ENCODE results near the gene CASTOR1. TPM values are rescaled to one million over a fixed set of nuclear protein-coding genes. Genes with fewer than 3 reads are reported as not detected.
A peak's percentile ranks its signal among the peaks of the same experiment; 100 is the strongest.

CASTOR1 gene
- total RNA-seq, 2 donors from 2014 or later, result 19.2 to 19.5 TPM

DNA sequence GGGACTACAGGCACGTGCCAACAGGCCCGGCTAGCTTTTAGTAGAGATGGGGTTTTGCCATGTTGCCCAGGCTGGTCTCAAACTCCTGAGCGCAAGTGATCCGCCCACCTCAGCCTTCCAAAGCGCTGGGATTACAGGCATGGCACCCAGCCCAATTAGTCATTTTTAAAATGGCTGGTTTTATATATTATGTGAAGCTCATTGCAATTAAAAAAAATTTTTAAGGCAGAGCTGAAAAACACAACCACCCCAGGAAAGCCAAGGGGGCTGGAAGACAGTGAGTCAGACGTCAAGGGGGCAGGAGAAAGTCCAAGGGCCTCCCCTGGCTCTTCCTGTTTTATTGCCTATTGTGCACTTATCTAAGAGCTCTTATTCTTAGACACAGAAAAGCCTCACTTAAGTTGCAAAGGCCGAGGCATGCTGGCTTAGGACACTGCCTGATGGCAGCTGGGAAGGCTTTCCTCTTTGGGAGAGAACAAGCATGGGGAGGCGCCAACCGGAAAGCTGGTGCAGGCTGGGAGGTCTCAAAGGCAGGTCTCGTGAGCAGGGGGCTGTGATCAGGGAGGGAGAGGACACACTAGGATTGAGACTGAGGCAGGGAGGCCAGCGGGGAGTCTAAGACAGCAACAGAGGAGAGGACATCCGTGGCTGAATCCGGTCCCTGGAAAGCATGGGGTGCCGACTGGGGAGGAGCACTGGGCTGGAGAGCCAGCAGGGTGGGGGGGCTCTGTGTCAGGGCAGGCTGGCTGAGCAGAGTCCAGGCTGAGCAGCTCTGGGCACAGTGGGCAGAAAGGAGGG, 11.6 kb downstream of the CASTOR1 start:
- Mint-ChIP-seq H3K36me3 (ENCODE audit: low read depth) (no peaks in the 10 kb centered on the region), H3K9me3 (no peaks in the 10 kb centered on the region), H3K4me1 (peaks cover 4% of the 10 kb centered on the region), H3K4me3 (no peak overlapping the region), H3K27me3 (ENCODE audit: insufficient read depth) (no peaks in the 10 kb centered on the region), H3K27ac (peak overlapping the region; percentile 50)
- Histone ChIP-seq H3K4me1 (ENCODE audit: control insufficient read depth, insufficient read depth, low read length) (no peaks in the 10 kb centered on the region), H3K36me3 (ENCODE audit: control insufficient read depth, insufficient read depth, low read length) (no peaks in the 10 kb centered on the region), H3K4me3 (ENCODE audit: low read length) (no peak overlapping the region), H3K9ac (ENCODE audit: extremely low read depth, low read length, poor library complexity, severe bottlenecking) (no peak overlapping the region), H3K27ac (ENCODE audit: low read depth, low read length) (peak overlapping the region; percentile 47), H3K27me3 (ENCODE audit: control insufficient read depth, insufficient read depth, low read length, poor library complexity, severe bottlenecking) (no peaks in the 10 kb centered on the region), H3K9me3 (ENCODE audit: control insufficient read depth, low read length) (no peaks in the 10 kb centered on the region)
- DNase-seq, result no peak
- WGBS, 2 experiments (ENCODE audit: insufficient coverage in 1 of 2, insufficient read length in 1 of 2), result 74 to 81% methylated on average over 12 to 14 of the region's 14 CpGs
- TF ChIP-seq, protein P1, sequence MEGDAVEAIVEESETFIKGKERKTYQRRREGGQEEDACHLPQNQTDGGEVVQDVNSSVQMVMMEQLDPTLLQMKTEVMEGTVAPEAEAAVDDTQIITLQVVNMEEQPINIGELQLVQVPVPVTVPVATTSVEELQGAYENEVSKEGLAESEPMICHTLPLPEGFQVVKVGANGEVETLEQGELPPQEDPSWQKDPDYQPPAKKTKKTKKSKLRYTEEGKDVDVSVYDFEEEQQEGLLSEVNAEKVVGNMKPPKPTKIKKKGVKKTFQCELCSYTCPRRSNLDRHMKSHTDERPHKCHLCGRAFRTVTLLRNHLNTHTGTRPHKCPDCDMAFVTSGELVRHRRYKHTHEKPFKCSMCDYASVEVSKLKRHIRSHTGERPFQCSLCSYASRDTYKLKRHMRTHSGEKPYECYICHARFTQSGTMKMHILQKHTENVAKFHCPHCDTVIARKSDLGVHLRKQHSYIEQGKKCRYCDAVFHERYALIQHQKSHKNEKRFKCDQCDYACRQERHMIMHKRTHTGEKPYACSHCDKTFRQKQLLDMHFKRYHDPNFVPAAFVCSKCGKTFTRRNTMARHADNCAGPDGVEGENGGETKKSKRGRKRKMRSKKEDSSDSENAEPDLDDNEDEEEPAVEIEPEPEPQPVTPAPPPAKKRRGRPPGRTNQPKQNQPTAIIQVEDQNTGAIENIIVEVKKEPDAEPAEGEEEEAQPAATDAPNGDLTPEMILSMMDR (conservative IDR thresholded peaks at IDR 0.05), result no peak

DNA sequence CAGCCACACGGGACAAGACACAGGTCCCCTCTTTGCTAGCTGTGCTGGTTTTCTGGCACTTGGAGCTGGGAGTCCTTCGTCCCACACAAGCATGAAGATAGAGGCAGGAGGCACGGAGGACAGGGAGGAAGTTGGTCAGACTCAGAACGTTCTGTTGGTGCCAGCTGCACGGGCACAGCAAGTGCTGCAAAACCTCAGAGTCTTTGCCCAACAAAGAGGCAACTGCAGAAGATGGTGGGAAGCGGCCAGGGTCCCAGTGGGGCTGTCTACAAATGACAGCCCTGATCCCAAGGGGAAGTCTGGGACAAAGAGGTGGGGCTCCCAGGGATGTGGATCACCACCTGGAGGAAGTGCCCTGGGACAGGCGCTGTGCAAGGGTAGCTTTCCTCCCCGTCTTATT, 13.3 kb downstream of the CASTOR1 start:
- no peaks in the 10 kb centered on the region for H3K9me3 ChIP-seq (ENCODE audit: control insufficient read depth, low read length)
- H3K4me1 Mint-ChIP-seq, result peaks cover 4% of the 10 kb centered on the region
- no peak overlapping the region for H3K27ac Mint-ChIP-seq
- TF ChIP-seq, protein P1 (conservative IDR thresholded peaks at IDR 0.05), result no peak
- no peak overlapping the region for H3K4me3 ChIP-seq (ENCODE audit: low read length)
- no peaks in the 10 kb centered on the region for H3K36me3 Mint-ChIP-seq (ENCODE audit: low read depth)
- no peak overlapping the region for H3K4me3 Mint-ChIP-seq
- no peaks in the 10 kb centered on the region for H3K27me3 ChIP-seq (ENCODE audit: control insufficient read depth, insufficient read depth, low read length, poor library complexity, severe bottlenecking)
- no peak overlapping the region for H3K9ac ChIP-seq (ENCODE audit: extremely low read depth, low read length, poor library complexity, severe bottlenecking)
- H3K9me3 Mint-ChIP-seq, result no peaks in the 10 kb centered on the region
- no peaks in the 10 kb centered on the region for H3K36me3 ChIP-seq (ENCODE audit: control insufficient read depth, insufficient read depth, low read length)
- no peak for DNase-seq
- H3K27me3 Mint-ChIP-seq (ENCODE audit: insufficient read depth), result no peaks in the 10 kb centered on the region
- H3K4me1 ChIP-seq (ENCODE audit: control insufficient read depth, insufficient read depth, low read length), result no peaks in the 10 kb centered on the region
- 90 to 96% methylated on average over 8 of the region's 8 CpGs for WGBS, 2 experiments (ENCODE audit: insufficient coverage in 1 of 2, insufficient read length in 1 of 2)
- H3K27ac ChIP-seq (ENCODE audit: low read depth, low read length), result no peak overlapping the region

DNA sequence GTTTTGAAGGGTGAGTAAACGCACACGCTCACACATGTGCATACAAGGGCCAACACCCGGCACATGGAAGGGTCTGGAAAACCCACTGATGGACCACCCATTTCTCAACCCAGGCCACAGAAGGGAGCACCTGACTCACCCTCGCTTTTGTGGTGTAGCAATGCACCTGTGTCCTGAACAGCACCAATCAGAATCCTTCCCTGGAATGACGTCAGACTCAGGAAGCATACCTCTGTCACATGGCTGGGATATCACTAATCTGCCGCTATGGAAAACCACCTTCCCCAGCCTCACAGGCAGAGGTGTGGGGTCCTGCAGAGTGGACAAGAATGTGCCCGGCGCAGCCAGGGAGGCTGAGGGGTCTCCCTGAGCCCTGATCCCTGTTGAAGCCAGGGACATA, 13.7 kb downstream of the CASTOR1 start:
- no peaks in the 10 kb centered on the region for H3K27me3 ChIP-seq (ENCODE audit: control insufficient read depth, insufficient read depth, low read length, poor library complexity, severe bottlenecking)
- 89 to 92% methylated on average over 6 to 8 of the region's 8 CpGs for WGBS, 2 experiments (ENCODE audit: insufficient coverage in 1 of 2, insufficient read length in 1 of 2)
- H3K27ac Mint-ChIP-seq, result no peak overlapping the region
- H3K36me3 ChIP-seq (ENCODE audit: control insufficient read depth, insufficient read depth, low read length), result no peaks in the 10 kb centered on the region
- H3K9me3 Mint-ChIP-seq, result no peaks in the 10 kb centered on the region
- no peak overlapping the region for H3K9ac ChIP-seq (ENCODE audit: extremely low read depth, low read length, poor library complexity, severe bottlenecking)
- H3K36me3 Mint-ChIP-seq (ENCODE audit: low read depth), result no peaks in the 10 kb centered on the region
- H3K4me3 Mint-ChIP-seq, result no peak overlapping the region
- no peaks in the 10 kb centered on the region for H3K27me3 Mint-ChIP-seq (ENCODE audit: insufficient read depth)
- no peaks in the 10 kb centered on the region for H3K4me1 ChIP-seq (ENCODE audit: control insufficient read depth, insufficient read depth, low read length)
- no peak for DNase-seq
- H3K4me1 Mint-ChIP-seq, result peaks cover 4% of the 10 kb centered on the region
- no peaks in the 10 kb centered on the region for H3K9me3 ChIP-seq (ENCODE audit: control insufficient read depth, low read length)
- no peak overlapping the region for H3K4me3 ChIP-seq (ENCODE audit: low read length)
- TF ChIP-seq, protein P1 (conservative IDR thresholded peaks at IDR 0.05), result no peak
- H3K27ac ChIP-seq (ENCODE audit: low read depth, low read length), result no peak overlapping the region

All from endodermal cell (in vitro differentiated cells).